Trophoblast cell (in vitro differentiated cells and primary cell): ENCODE measurements around the gene IGFBP2.
A peak's percentile ranks its signal among the peaks of the same experiment; 100 is the strongest.

Experiments
- DNase-seq, 2 donors: peaks; one replicate each; pipeline ENCODE4 v3.0.0-alpha.2; 2016
- H2AFZ ChIP-seq: 2 replicates; pipeline ENCODE4 v1.6.1; 2013; ENCODE audit warnings: low read length, moderate library complexity, mild to moderate bottlenecking; ENCODE audit not compliant: insufficient read depth, poor library complexity
- H2AK5ac ChIP-seq: 2 replicates; pipeline ENCODE4 v1.6.1; 2013; ENCODE audit warnings: mild to moderate bottlenecking, low read length
- H2BK120ac ChIP-seq: 2 replicates; pipeline ENCODE4 v1.6.1; 2013; ENCODE audit warnings: low read length, mild to moderate bottlenecking, moderate library complexity; ENCODE audit not compliant: insufficient read depth, poor library complexity
- H2BK12ac ChIP-seq: 2 replicates; pipeline ENCODE4 v1.6.1; 2013; ENCODE audit warnings: mild to moderate bottlenecking, low read length, moderate library complexity
- H2BK5ac ChIP-seq: 2 replicates; pipeline ENCODE4 v1.6.1; 2013; ENCODE audit warnings: low read length, low read depth, moderate library complexity, mild to moderate bottlenecking; ENCODE audit not compliant: poor library complexity
- H3K14ac ChIP-seq: 2 replicates; pipeline ENCODE4 v1.6.1; 2013; ENCODE audit warnings: mild to moderate bottlenecking, low read length
- H3K18ac ChIP-seq: 2 replicates; pipeline ENCODE4 v1.6.1; 2013; ENCODE audit warnings: mild to moderate bottlenecking, low read length
- H3K23ac ChIP-seq: 2 replicates; pipeline ENCODE4 v1.6.1; 2013; ENCODE audit warnings: low read length
- H3K27ac ChIP-seq: 2 replicates; pipeline ENCODE4 v1.5.1; 2013; ENCODE audit warnings: low read depth, mild to moderate bottlenecking, inconsistent platforms, low read length, moderate library complexity
- H3K27me3 ChIP-seq: 2 replicates; pipeline ENCODE4 v1.6.1; 2013; ENCODE audit warnings: inconsistent platforms, mild to moderate bottlenecking, low read length, moderate library complexity; ENCODE audit not compliant: insufficient read depth
- H3K36me3 ChIP-seq, 2 experiments: 1 replicate in 1 of 2; 2 replicates in 1 of 2; pipeline ENCODE4 v1.6.1; 2013; ENCODE audit warnings: low read length in 2 of 2, mild to moderate bottlenecking in 2 of 2, moderate library complexity in 1 of 2; ENCODE audit not compliant: insufficient read depth in 2 of 2, control insufficient read depth in 1 of 2
- H3K4ac ChIP-seq: 2 replicates; pipeline ENCODE4 v1.6.1; 2013; ENCODE audit warnings: low read depth, mild to moderate bottlenecking, low read length, moderate library complexity
- H3K4me1 ChIP-seq, 2 experiments: 1 replicate in 1 of 2; 2 replicates in 1 of 2; pipeline ENCODE4 v1.6.1; 2013; ENCODE audit warnings: low read length in 2 of 2, mild to moderate bottlenecking in 2 of 2, moderate library complexity in 1 of 2; ENCODE audit not compliant: insufficient read depth in 2 of 2, control insufficient read depth in 1 of 2
- H3K4me2 ChIP-seq: 2 replicates; pipeline ENCODE4 v1.6.1; 2013; ENCODE audit warnings: inconsistent platforms, mild to moderate bottlenecking, low read length, moderate library complexity
- H3K4me3 ChIP-seq: 2 replicates; pipeline ENCODE4 v1.5.1; 2013; ENCODE audit warnings: mild to moderate bottlenecking, low read depth, low read length, inconsistent platforms
- H3K79me1 ChIP-seq: one replicate; pipeline ENCODE4 v1.6.1; 2013; ENCODE audit warnings: low read length
- H3K79me2 ChIP-seq: 2 replicates; pipeline ENCODE4 v1.6.1; 2013; ENCODE audit warnings: low read length, mild to moderate bottlenecking; ENCODE audit not compliant: control insufficient read depth, insufficient read depth, poor library complexity
- H3K9ac ChIP-seq: 2 replicates; pipeline ENCODE4 v1.6.1; 2013; ENCODE audit warnings: mild to moderate bottlenecking, low read length
- H3K9me3 ChIP-seq: 2 replicates; pipeline ENCODE4 v1.6.1; 2013; ENCODE audit warnings: low read depth, mild to moderate bottlenecking, control low read depth, inconsistent platforms, low read length; ENCODE audit not compliant: insufficient read depth
- H4K12ac ChIP-seq: 2 replicates; pipeline ENCODE4 v1.6.1; 2013; ENCODE audit warnings: low read depth, mild to moderate bottlenecking, low read length, moderate library complexity
- H4K8ac ChIP-seq: 2 replicates; pipeline ENCODE4 v1.6.1; 2013; ENCODE audit warnings: low read depth, mild to moderate bottlenecking, low read length, moderate library complexity
- H4K91ac ChIP-seq: one replicate; pipeline ENCODE4 v1.6.1; 2013; ENCODE audit warnings: low read depth, mild to moderate bottlenecking, low read length, moderate library complexity
- WGBS: extraction: QIAGEN DNeasy Blood & Tissue Kit; methylation state at CpG from one replicate; pipeline ENCODE4 v1.1.7; 2013; ENCODE audit warnings: missing lambda C conversion rate; ENCODE audit not compliant: insufficient read length, insufficient coverage; ENCODE audit errors: extremely low coverage; 5-methylcytosine and 5-hydroxymethylcytosine counted together

The IGFBP2 gene

DNA sequence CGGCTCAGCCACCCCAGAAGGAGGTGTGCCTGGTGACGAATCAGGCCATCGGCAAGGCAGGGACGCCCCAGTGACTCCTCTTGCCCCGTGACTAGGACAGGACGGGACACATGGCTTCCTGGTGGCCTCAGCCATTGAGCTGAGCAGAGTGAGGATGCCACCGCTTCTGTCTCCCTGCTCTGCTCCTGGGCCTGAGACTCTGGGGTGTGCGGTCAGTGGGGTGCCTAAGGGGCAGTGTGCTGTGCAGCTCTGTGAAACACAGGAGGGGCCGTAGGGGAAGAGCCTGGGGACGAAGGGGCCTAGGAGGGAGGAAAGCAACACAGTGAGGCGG is 37.8 kb downstream of the IGFBP2 start:
- H3K4me3 ChIP-seq: no peak overlapping the region
- H3K36me3 ChIP-seq: peaks cover 18 to 24% of the 10 kb centered on the region in 2 experiments
- H3K14ac ChIP-seq: no peak overlapping the region
- H3K79me1 ChIP-seq: peaks cover 2% of the 10 kb centered on the region
- WGBS: no CpG with 5 or more reads among the region's 11 CpGs
- no peak overlapping the region for H4K8ac ChIP-seq
- H3K79me2 ChIP-seq: no peaks in the 10 kb centered on the region
- H2AFZ ChIP-seq: no peak overlapping the region
- no peak for DNase-seq
- no peak overlapping the region for H2AK5ac ChIP-seq
- no peak overlapping the region for H3K18ac ChIP-seq
- H3K23ac ChIP-seq: no peak overlapping the region
- H3K9ac ChIP-seq: no peak overlapping the region
- no peak overlapping the region for H2BK5ac ChIP-seq
- no peak overlapping the region for H3K27ac ChIP-seq
- H3K9me3 ChIP-seq: no peaks in the 10 kb centered on the region
- H4K91ac ChIP-seq: no peak overlapping the region
- no peak overlapping the region for H4K12ac ChIP-seq
- H3K27me3 ChIP-seq: no peaks in the 10 kb centered on the region
- H2BK12ac ChIP-seq: no peak overlapping the region
- H2BK120ac ChIP-seq: no peak overlapping the region
- no peak overlapping the region for H3K4me2 ChIP-seq
- H3K4me1 ChIP-seq: peaks cover 4% of the 10 kb centered on the region in 2 experiments
- H3K4ac ChIP-seq: no peak overlapping the region

DNA sequence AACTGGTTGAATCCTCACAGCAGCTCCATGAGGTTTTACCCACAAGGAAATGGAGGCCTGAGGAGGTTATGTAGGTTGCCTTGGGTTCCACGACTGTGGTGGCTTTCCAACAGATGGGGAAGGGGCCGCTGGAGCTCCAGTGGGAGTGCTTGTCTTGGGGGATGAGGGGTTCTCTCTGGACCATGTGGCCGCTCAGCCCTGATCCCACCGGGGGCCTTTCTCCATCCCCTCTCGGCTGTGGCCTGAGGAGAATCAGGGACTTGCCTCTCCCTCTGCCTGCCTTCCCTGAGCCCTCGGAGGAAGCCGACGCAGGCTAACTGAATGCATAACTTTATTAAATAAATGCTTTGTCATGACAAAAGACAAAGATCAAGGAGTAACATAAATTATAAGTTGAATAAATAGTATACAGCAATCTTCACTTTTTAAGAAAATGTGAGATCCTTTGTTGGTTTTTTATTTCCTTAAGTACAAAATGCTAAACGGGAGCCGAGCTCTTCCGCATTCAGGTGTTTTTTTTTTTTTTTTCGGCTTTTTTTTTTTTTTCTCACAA is 38.6 kb downstream of the IGFBP2 start:
- no CpG with 5 or more reads among the region's 12 CpGs for WGBS
- H3K9ac ChIP-seq: no peak overlapping the region
- no peak overlapping the region for H3K27ac ChIP-seq
- H3K79me1 ChIP-seq: no peaks in the 10 kb centered on the region
- no peaks in the 10 kb centered on the region for H3K27me3 ChIP-seq
- no peak overlapping the region for H2BK12ac ChIP-seq
- H3K4ac ChIP-seq: no peak overlapping the region
- H4K8ac ChIP-seq: no peak overlapping the region
- no peak overlapping the region for H3K14ac ChIP-seq
- H3K4me3 ChIP-seq: no peak overlapping the region
- H3K4me1 ChIP-seq: no peaks in the 10 kb centered on the region
- H3K18ac ChIP-seq: no peak overlapping the region
- H4K91ac ChIP-seq: no peak overlapping the region
- H2BK5ac ChIP-seq: no peak overlapping the region
- H3K79me2 ChIP-seq: no peaks in the 10 kb centered on the region
- no peak overlapping the region for H3K23ac ChIP-seq
- H2BK120ac ChIP-seq: no peak overlapping the region
- DNase-seq: no peak
- no peak overlapping the region for H4K12ac ChIP-seq
- peaks cover 23 to 29% of the 10 kb centered on the region in 2 experiments for H3K36me3 ChIP-seq
- H2AFZ ChIP-seq: no peak overlapping the region
- no peak overlapping the region for H2AK5ac ChIP-seq
- H3K4me2 ChIP-seq: no peak overlapping the region
- H3K9me3 ChIP-seq: peaks cover 2% of the 10 kb centered on the region

DNA sequence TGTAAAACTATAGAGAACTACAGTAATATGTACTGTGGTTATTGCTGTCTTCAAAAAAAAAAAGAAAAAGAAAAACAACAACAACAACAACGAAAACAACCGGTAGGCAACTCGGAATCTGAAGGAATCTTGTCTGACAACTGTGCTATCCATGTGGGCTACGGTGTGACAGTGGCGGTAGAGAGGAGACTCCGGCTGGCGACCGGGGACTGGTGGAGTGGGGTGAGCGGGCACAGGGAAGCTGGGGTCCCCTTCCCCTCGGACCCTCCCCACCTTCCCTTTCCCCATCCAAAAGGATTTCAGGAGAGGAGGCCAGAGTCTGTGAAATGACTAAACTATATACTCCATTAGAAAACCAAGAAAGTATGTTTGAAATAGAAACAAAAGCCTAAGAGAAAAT is 39.2 kb downstream of the IGFBP2 start:
- no peaks in the 10 kb centered on the region for H3K27me3 ChIP-seq
- H2BK12ac ChIP-seq: no peak overlapping the region
- no peak overlapping the region for H3K9ac ChIP-seq
- no peak overlapping the region for H4K12ac ChIP-seq
- no peak overlapping the region for H3K18ac ChIP-seq
- no peak overlapping the region for H4K8ac ChIP-seq
- H3K4me2 ChIP-seq: no peak overlapping the region
- no peak overlapping the region for H4K91ac ChIP-seq
- H2AFZ ChIP-seq: no peak overlapping the region
- H3K4ac ChIP-seq: no peak overlapping the region
- no peak overlapping the region for H2AK5ac ChIP-seq
- no CpG with 5 or more reads among the region's 10 CpGs for WGBS
- H3K36me3 ChIP-seq: peaks cover 27 to 33% of the 10 kb centered on the region in 2 experiments
- no peak overlapping the region for H2BK5ac ChIP-seq
- H2BK120ac ChIP-seq: no peak overlapping the region
- H3K27ac ChIP-seq: no peak overlapping the region
- no peak overlapping the region for H3K4me3 ChIP-seq
- no peaks in the 10 kb centered on the region for H3K4me1 ChIP-seq
- peaks cover 2% of the 10 kb centered on the region for H3K9me3 ChIP-seq
- no peaks in the 10 kb centered on the region for H3K79me2 ChIP-seq
- peak in 1 of 2 donors; percentile 38 for DNase-seq
- H3K79me1 ChIP-seq: no peaks in the 10 kb centered on the region
- H3K23ac ChIP-seq: no peak overlapping the region
- no peak overlapping the region for H3K14ac ChIP-seq

GRCh38 chr2:216673021-216673420 is 39.8 kb downstream of the IGFBP2 start:
- no peak overlapping the region for H3K9ac ChIP-seq
- no peaks in the 10 kb centered on the region for H3K4me1 ChIP-seq
- no peak overlapping the region for H3K14ac ChIP-seq
- no peak overlapping the region for H4K8ac ChIP-seq
- no peaks in the 10 kb centered on the region for H3K79me2 ChIP-seq
- no peak overlapping the region for H2BK5ac ChIP-seq
- H3K4ac ChIP-seq: no peak overlapping the region
- no peak overlapping the region for H3K27ac ChIP-seq
- no peak overlapping the region for H2BK120ac ChIP-seq
- WGBS: no CpG with 5 or more reads among the region's 10 CpGs
- no peak overlapping the region for H3K18ac ChIP-seq
- H3K36me3 ChIP-seq: peaks cover 31 to 38% of the 10 kb centered on the region in 2 experiments
- no peak overlapping the region for H2AK5ac ChIP-seq
- no peak overlapping the region for H4K91ac ChIP-seq
- no peak overlapping the region for H3K23ac ChIP-seq
- H3K27me3 ChIP-seq: no peaks in the 10 kb centered on the region
- H3K4me2 ChIP-seq: no peak overlapping the region
- H2BK12ac ChIP-seq: no peak overlapping the region
- no peaks in the 10 kb centered on the region for H3K79me1 ChIP-seq
- H4K12ac ChIP-seq: no peak overlapping the region
- H2AFZ ChIP-seq: no peak overlapping the region
- peaks cover 2% of the 10 kb centered on the region for H3K9me3 ChIP-seq
- no peak for DNase-seq
- peak overlapping the region; percentile 30 for H3K4me3 ChIP-seq
